ENCODE results near the gene CSMD2. TPM values are rescaled to one million over a fixed set of nuclear protein-coding genes. Genes with fewer than 3 reads are reported as not detected.

CSMD2 gene
- total RNA-seq, 1 donor from 2014 or later: 0.52 TPM

- Histone ChIP-seq H3K9me3 (ENCODE audit: control insufficient read depth in 3 of 3, low read length in 3 of 3) (no peaks in the 10 kb centered on the region), H3K4me1 (ENCODE audit: control insufficient read depth in 3 of 3, insufficient read depth in 3 of 3, low read length in 3 of 3) (no peaks in the 10 kb centered on the region), H3K27me3 (ENCODE audit: control insufficient read depth in 3 of 3, insufficient read depth in 3 of 3, low read length in 3 of 3) (peaks cover 0 to 2% (median 0%) of the 10 kb centered on the region in 3 donors), H3K27ac (ENCODE audit: low read depth, low read length) (no peak overlapping the region), H3K4me3 (ENCODE audit: low read length in 3 of 3) (no peak overlapping the region), H3K36me3 (ENCODE audit: control insufficient read depth in 3 of 3, insufficient read depth in 3 of 3, low read length in 3 of 3) (no peaks in the 10 kb centered on the region), H3K9ac (ENCODE audit: low read depth in 1 of 3, low read length in 3 of 3) (no peak overlapping the region)
Measured at GRCh38 chr1:33726274-33726804, 438.7 kb downstream of the CSMD2 start.

- Histone ChIP-seq H3K36me3 (ENCODE audit: control insufficient read depth in 3 of 3, insufficient read depth in 3 of 3, low read length in 3 of 3) (no peaks in the 10 kb centered on the region), H3K9ac (ENCODE audit: low read depth in 1 of 3, low read length in 3 of 3) (no peak overlapping the region), H3K4me3 (ENCODE audit: low read length in 3 of 3) (no peak overlapping the region), H3K27ac (ENCODE audit: low read depth, low read length) (no peak overlapping the region), H3K9me3 (ENCODE audit: control insufficient read depth in 3 of 3, low read length in 3 of 3) (no peaks in the 10 kb centered on the region), H3K4me1 (ENCODE audit: control insufficient read depth in 3 of 3, insufficient read depth in 3 of 3, low read length in 3 of 3) (no peaks in the 10 kb centered on the region), H3K27me3 (ENCODE audit: control insufficient read depth in 3 of 3, insufficient read depth in 3 of 3, low read length in 3 of 3) (peaks cover 0 to 2% (median 0%) of the 10 kb centered on the region in 3 donors)
Measured at GRCh38 chr1:33725556-33726160, 439.4 kb downstream of the CSMD2 start.

- peaks cover 0 to 2% (median 0%) of the 10 kb centered on the region in 3 donors for H3K27me3 ChIP-seq (ENCODE audit: control insufficient read depth in 3 of 3, insufficient read depth in 3 of 3, low read length in 3 of 3)
- H3K4me3 ChIP-seq (ENCODE audit: low read length in 3 of 3): no peak overlapping the region
- H3K27ac ChIP-seq (ENCODE audit: low read depth, low read length): no peak overlapping the region
- H3K36me3 ChIP-seq (ENCODE audit: control insufficient read depth in 3 of 3, insufficient read depth in 3 of 3, low read length in 3 of 3): no peaks in the 10 kb centered on the region
- no peaks in the 10 kb centered on the region for H3K9me3 ChIP-seq (ENCODE audit: control insufficient read depth in 3 of 3, low read length in 3 of 3)
- no peaks in the 10 kb centered on the region for H3K4me1 ChIP-seq (ENCODE audit: control insufficient read depth in 3 of 3, insufficient read depth in 3 of 3, low read length in 3 of 3)
- H3K9ac ChIP-seq (ENCODE audit: low read depth in 1 of 3, low read length in 3 of 3): no peak overlapping the region
Measured at GRCh38 chr1:33725037-33725436, 440.0 kb downstream of the CSMD2 start.

GRCh38 chr1:33724348-33724747 lies 440.7 kb downstream of the CSMD2 start:
- Histone ChIP-seq H3K4me3 (ENCODE audit: low read length in 3 of 3) (no peak overlapping the region), H3K27me3 (ENCODE audit: control insufficient read depth in 3 of 3, insufficient read depth in 3 of 3, low read length in 3 of 3) (no peaks in the 10 kb centered on the region), H3K36me3 (ENCODE audit: control insufficient read depth in 3 of 3, insufficient read depth in 3 of 3, low read length in 3 of 3) (no peaks in the 10 kb centered on the region), H3K27ac (ENCODE audit: low read depth, low read length) (no peak overlapping the region), H3K9ac (ENCODE audit: low read depth in 1 of 3, low read length in 3 of 3) (no peak overlapping the region), H3K9me3 (ENCODE audit: control insufficient read depth in 3 of 3, low read length in 3 of 3) (no peaks in the 10 kb centered on the region), H3K4me1 (ENCODE audit: control insufficient read depth in 3 of 3, insufficient read depth in 3 of 3, low read length in 3 of 3) (no peaks in the 10 kb centered on the region)

GRCh38 chr1:33723251-33723650 lies 441.8 kb downstream of the CSMD2 start:
- no peak overlapping the region for H3K4me3 ChIP-seq (ENCODE audit: low read length in 3 of 3)
- H3K27ac ChIP-seq (ENCODE audit: low read depth, low read length): no peak overlapping the region
- no peaks in the 10 kb centered on the region for H3K27me3 ChIP-seq (ENCODE audit: control insufficient read depth in 3 of 3, insufficient read depth in 3 of 3, low read length in 3 of 3)
- H3K9me3 ChIP-seq (ENCODE audit: control insufficient read depth in 3 of 3, low read length in 3 of 3): no peaks in the 10 kb centered on the region
- H3K4me1 ChIP-seq (ENCODE audit: control insufficient read depth in 3 of 3, insufficient read depth in 3 of 3, low read length in 3 of 3): no peaks in the 10 kb centered on the region
- H3K9ac ChIP-seq (ENCODE audit: low read depth in 1 of 3, low read length in 3 of 3): no peak overlapping the region
- no peaks in the 10 kb centered on the region for H3K36me3 ChIP-seq (ENCODE audit: control insufficient read depth in 3 of 3, insufficient read depth in 3 of 3, low read length in 3 of 3)

- Histone ChIP-seq H3K27me3 (ENCODE audit: control insufficient read depth in 3 of 3, insufficient read depth in 3 of 3, low read length in 3 of 3) (no peaks in the 10 kb centered on the region), H3K4me1 (ENCODE audit: control insufficient read depth in 3 of 3, insufficient read depth in 3 of 3, low read length in 3 of 3) (no peaks in the 10 kb centered on the region), H3K36me3 (ENCODE audit: control insufficient read depth in 3 of 3, insufficient read depth in 3 of 3, low read length in 3 of 3) (no peaks in the 10 kb centered on the region), H3K9me3 (ENCODE audit: control insufficient read depth in 3 of 3, low read length in 3 of 3) (no peaks in the 10 kb centered on the region), H3K4me3 (ENCODE audit: low read length in 3 of 3) (no peak overlapping the region), H3K9ac (ENCODE audit: low read depth in 1 of 3, low read length in 3 of 3) (no peak overlapping the region), H3K27ac (ENCODE audit: low read depth, low read length) (no peak overlapping the region)
Measured at GRCh38 chr1:33721301-33721815, 443.7 kb downstream of the CSMD2 start.

GRCh38 chr1:33719771-33720670 lies 445.0 kb downstream of the CSMD2 start:
- Histone ChIP-seq H3K4me1 (ENCODE audit: control insufficient read depth in 3 of 3, insufficient read depth in 3 of 3, low read length in 3 of 3) (no peaks in the 10 kb centered on the region), H3K9ac (ENCODE audit: low read depth in 1 of 3, low read length in 3 of 3) (no peak overlapping the region), H3K9me3 (ENCODE audit: control insufficient read depth in 3 of 3, low read length in 3 of 3) (no peaks in the 10 kb centered on the region), H3K27ac (ENCODE audit: low read depth, low read length) (no peak overlapping the region), H3K36me3 (ENCODE audit: control insufficient read depth in 3 of 3, insufficient read depth in 3 of 3, low read length in 3 of 3) (no peaks in the 10 kb centered on the region), H3K27me3 (ENCODE audit: control insufficient read depth in 3 of 3, insufficient read depth in 3 of 3, low read length in 3 of 3) (peaks cover 0 to 3% (median 0%) of the 10 kb centered on the region in 3 donors), H3K4me3 (ENCODE audit: low read length in 3 of 3) (no peak overlapping the region)

- no peak overlapping the region for H3K9ac ChIP-seq (ENCODE audit: low read depth in 1 of 3, low read length in 3 of 3)
- no peak overlapping the region for H3K27ac ChIP-seq (ENCODE audit: low read depth, low read length)
- no peaks in the 10 kb centered on the region for H3K36me3 ChIP-seq (ENCODE audit: control insufficient read depth in 3 of 3, insufficient read depth in 3 of 3, low read length in 3 of 3)
- peaks cover 0 to 3% (median 1%) of the 10 kb centered on the region in 3 donors for H3K27me3 ChIP-seq (ENCODE audit: control insufficient read depth in 3 of 3, insufficient read depth in 3 of 3, low read length in 3 of 3)
- no peaks in the 10 kb centered on the region for H3K9me3 ChIP-seq (ENCODE audit: control insufficient read depth in 3 of 3, low read length in 3 of 3)
- H3K4me3 ChIP-seq (ENCODE audit: low read length in 3 of 3): no peak overlapping the region
- H3K4me1 ChIP-seq (ENCODE audit: control insufficient read depth in 3 of 3, insufficient read depth in 3 of 3, low read length in 3 of 3): no peaks in the 10 kb centered on the region
Measured at GRCh38 chr1:33719326-33719725, 445.7 kb downstream of the CSMD2 start.

- Histone ChIP-seq H3K4me3 (ENCODE audit: low read length in 3 of 3) (no peak overlapping the region), H3K4me1 (ENCODE audit: control insufficient read depth in 3 of 3, insufficient read depth in 3 of 3, low read length in 3 of 3) (no peaks in the 10 kb centered on the region)
Measured at GRCh38 chr1:33718186-33718585, 446.8 kb downstream of the CSMD2 start.

More at GRCh38 chr1:33718186-33718585, 446.8 kb downstream of the CSMD2 start:
- H3K9me3 ChIP-seq (ENCODE audit: control insufficient read depth in 3 of 3, low read length in 3 of 3): no peaks in the 10 kb centered on the region
- H3K27me3 ChIP-seq (ENCODE audit: control insufficient read depth in 3 of 3, insufficient read depth in 3 of 3, low read length in 3 of 3): peaks cover 0 to 6% (median 5%) of the 10 kb centered on the region in 3 donors
- no peaks in the 10 kb centered on the region for H3K36me3 ChIP-seq (ENCODE audit: control insufficient read depth in 3 of 3, insufficient read depth in 3 of 3, low read length in 3 of 3)
- H3K9ac ChIP-seq (ENCODE audit: low read depth in 1 of 3, low read length in 3 of 3): no peak overlapping the region
- no peak overlapping the region for H3K27ac ChIP-seq (ENCODE audit: low read depth, low read length)

All from skeletal muscle tissue (tissue), 4 donors.